ENCODE results near the gene SNX21. TPM values are rescaled to one million over a fixed set of nuclear protein-coding genes. Genes with fewer than 3 reads are reported as not detected.

Gene SNX21
- total RNA-seq, 2 experiments from 2014 or later, result 0.91 to 1.6 TPM

GRCh38 chr20:45813006-45813340, 20.6 kb upstream of the SNX21 start:
- POLR2A ChIA-PET, result interaction anchor here (0.6 to 4.1 kb wide), 25 partner anchors 8 to 275 kb away, joined by 3 to 30 read pairs (median 4); partner anchors contain the start of genes ACOT8, DNTTIP1, PCIF1 and WFDC3
- Mint-ChIP-seq H3K27me3 (no peaks in the 10 kb centered on the region), H3K9me3 (no peaks in the 10 kb centered on the region), H3K4me1 (peaks cover 36% of the 10 kb centered on the region), H3K36me3 (ENCODE audit: low read depth) (peaks cover 78% of the 10 kb centered on the region), H3K27ac (peak overlapping the region; percentile 83), H3K4me3 (peak overlapping the region; percentile 99)
- CTCF ChIA-PET, result interaction anchor here (0.6 to 2.3 kb wide), 6 partner anchors 9 to 157 kb away, joined by 3 to 15 read pairs (median 8); no protein-coding TSS in a partner anchor
- no peak for DNase-seq

GRCh38 chr20:45813489-45813888, 20.1 kb upstream of the SNX21 start:
- Mint-ChIP-seq H3K27me3 (no peaks in the 10 kb centered on the region), H3K36me3 (ENCODE audit: low read depth) (peaks cover 74% of the 10 kb centered on the region), H3K4me3 (peak overlapping the region; percentile 99), H3K9me3 (no peaks in the 10 kb centered on the region), H3K4me1 (peaks cover 36% of the 10 kb centered on the region), H3K27ac (peak overlapping the region; percentile 83)
- no peak for DNase-seq
- CTCF ChIA-PET, result interaction anchor here (0.6 to 2.3 kb wide), 6 partner anchors 9 to 156 kb away, joined by 3 to 15 read pairs (median 8); no protein-coding TSS in a partner anchor
- POLR2A ChIA-PET, result interaction anchor here (0.7 to 4.1 kb wide), 21 partner anchors 8 to 275 kb away, joined by 3 to 30 read pairs (median 4); partner anchors contain the start of genes ACOT8, DNTTIP1, PCIF1 and WFDC3

- POLR2A ChIA-PET, result interaction anchor here (1.5 to 4.1 kb wide), 8 partner anchors 9 to 157 kb away, joined by 3 to 30 read pairs (median 12); partner anchors contain the start of genes ACOT8, DNTTIP1, PCIF1 and WFDC3
- Mint-ChIP-seq H3K27ac (no peak overlapping the region), H3K36me3 (ENCODE audit: low read depth) (peaks cover 68% of the 10 kb centered on the region), H3K4me1 (peaks cover 36% of the 10 kb centered on the region), H3K27me3 (no peaks in the 10 kb centered on the region), H3K9me3 (no peaks in the 10 kb centered on the region), H3K4me3 (peak overlapping the region; percentile 13)
- CTCF ChIA-PET, result interaction anchor here (0.7 to 2.3 kb wide), 4 partner anchors 8 to 155 kb away, joined by 5 to 15 read pairs (median 13); no protein-coding TSS in a partner anchor
- no peak for DNase-seq
Observed at GRCh38 chr20:45814314-45814713, 19.3 kb upstream of the SNX21 start.

GRCh38 chr20:45816951-45817350, 16.6 kb upstream of the SNX21 start:
- H3K27me3 Mint-ChIP-seq, result peaks cover 4% of the 10 kb centered on the region
- H3K27ac Mint-ChIP-seq, result no peak overlapping the region
- no peak overlapping the region for H3K4me3 Mint-ChIP-seq
- CTCF ChIA-PET, result interaction anchor here (0.6 to 1.4 kb wide), 3 partner anchors 18 to 498 kb away, joined by 3 to 4 read pairs (median 3); no protein-coding TSS in a partner anchor
- H3K9me3 Mint-ChIP-seq, result no peaks in the 10 kb centered on the region
- H3K36me3 Mint-ChIP-seq (ENCODE audit: low read depth), result peaks cover 44% of the 10 kb centered on the region
- POLR2A ChIA-PET, result interaction anchor here (1.1 to 1.6 kb wide), 6 partner anchors 10 to 155 kb away, joined by 3 to 7 read pairs (median 4); partner anchors contain the start of genes PCIF1, TNNC2 and ZNF335
- H3K4me1 Mint-ChIP-seq, result peaks cover 29% of the 10 kb centered on the region
- no peak for DNase-seq

GRCh38 chr20:45817376-45818194, 16.0 kb upstream of the SNX21 start:
- POLR2A ChIA-PET, result interaction anchor here (1.1 to 1.6 kb wide), 5 partner anchors 9 to 154 kb away, joined by 3 to 7 read pairs (median 4); partner anchors contain the start of genes PCIF1, TNNC2 and ZNF335
- peaks cover 25% of the 10 kb centered on the region for H3K4me1 Mint-ChIP-seq
- CTCF ChIA-PET, result interaction anchor here (0.7 to 1.4 kb wide), 2 partner anchors 18 to 499 kb away, joined by 3 to 4 read pairs; no protein-coding TSS in a partner anchor
- H3K27ac Mint-ChIP-seq, result no peak overlapping the region
- H3K27me3 Mint-ChIP-seq, result peaks cover 10% of the 10 kb centered on the region
- H3K36me3 Mint-ChIP-seq (ENCODE audit: low read depth), result peaks cover 38% of the 10 kb centered on the region
- H3K9me3 Mint-ChIP-seq, result no peaks in the 10 kb centered on the region
- H3K4me3 Mint-ChIP-seq, result no peak overlapping the region
- DNase-seq, result no peak

GRCh38 chr20:45818239-45818638, 15.4 kb upstream of the SNX21 start:
- Mint-ChIP-seq H3K9me3 (no peaks in the 10 kb centered on the region), H3K27ac (no peak overlapping the region), H3K4me3 (no peak overlapping the region), H3K27me3 (peaks cover 16% of the 10 kb centered on the region), H3K36me3 (ENCODE audit: low read depth) (peaks cover 31% of the 10 kb centered on the region), H3K4me1 (peaks cover 22% of the 10 kb centered on the region)
- DNase-seq, result no peak
- CTCF ChIA-PET, result no interaction called here
- POLR2A ChIA-PET, result interaction anchor here (1.3 to 1.5 kb wide), 3 partner anchors 11 to 131 kb away, joined by 3 to 4 read pairs (median 4); no protein-coding TSS in a partner anchor

GRCh38 chr20:45819466-45819865, 14.1 kb upstream of the SNX21 start:
- Mint-ChIP-seq H3K4me1 (peaks cover 24% of the 10 kb centered on the region), H3K9me3 (no peaks in the 10 kb centered on the region), H3K27ac (no peak overlapping the region), H3K36me3 (ENCODE audit: low read depth) (peaks cover 23% of the 10 kb centered on the region), H3K4me3 (no peak overlapping the region), H3K27me3 (peaks cover 27% of the 10 kb centered on the region)
- no peak for DNase-seq
- POLR2A ChIA-PET, result interaction anchor here (0.7 to 1.4 kb wide), 2 partner anchors 13 to 39 kb away, joined by 3 to 4 read pairs; no protein-coding TSS in a partner anchor
- CTCF ChIA-PET, result interaction anchor here (1.2 kb wide), 1 partner anchor 151 kb away, joined by 4 read pairs; no protein-coding TSS in a partner anchor

GRCh38 chr20:45821947-45822346, 11.7 kb upstream of the SNX21 start:
- H3K27ac Mint-ChIP-seq, result no peak overlapping the region
- H3K4me1 Mint-ChIP-seq, result peaks cover 16% of the 10 kb centered on the region
- H3K27me3 Mint-ChIP-seq, result peaks cover 30% of the 10 kb centered on the region
- CTCF ChIA-PET, result interaction anchor here (0.5 to 2.0 kb wide), 7 partner anchors 8 to 148 kb away, joined by 3 to 6 read pairs (median 4); partner anchors contain the start of gene PCIF1
- peaks cover 6% of the 10 kb centered on the region for H3K36me3 Mint-ChIP-seq (ENCODE audit: low read depth)
- POLR2A ChIA-PET, result interaction anchor here (1.0 to 5.3 kb wide), 6 partner anchors 9 to 126 kb away, joined by 3 to 30 read pairs (median 4); partner anchors contain the start of genes SNX21 and UBE2C
- no peak overlapping the region for H3K4me3 Mint-ChIP-seq
- DNase-seq, result no peak
- H3K9me3 Mint-ChIP-seq, result no peaks in the 10 kb centered on the region

GRCh38 chr20:45822857-45823256, 10.7 kb upstream of the SNX21 start:
- CTCF ChIA-PET, result interaction anchor here (1.4 to 2.0 kb wide), 3 partner anchors 10 to 111 kb away, joined by 3 to 6 read pairs (median 3); partner anchors contain the start of gene PCIF1
- DNase-seq, result no peak
- H3K36me3 Mint-ChIP-seq (ENCODE audit: low read depth), result no peaks in the 10 kb centered on the region
- no peak overlapping the region for H3K4me3 Mint-ChIP-seq
- H3K9me3 Mint-ChIP-seq, result no peaks in the 10 kb centered on the region
- POLR2A ChIA-PET, result interaction anchor here (1.0 to 5.3 kb wide), 6 partner anchors 10 to 125 kb away, joined by 3 to 30 read pairs (median 4); partner anchors contain the start of genes SNX21 and UBE2C
- H3K27ac Mint-ChIP-seq, result no peak overlapping the region
- peaks cover 30% of the 10 kb centered on the region for H3K27me3 Mint-ChIP-seq
- H3K4me1 Mint-ChIP-seq, result peaks cover 16% of the 10 kb centered on the region

GRCh38 chr20:45823949-45824835, 9.4 kb upstream of the SNX21 start:
- Mint-ChIP-seq H3K4me1 (peaks cover 16% of the 10 kb centered on the region), H3K9me3 (no peaks in the 10 kb centered on the region), H3K27ac (no peak overlapping the region), H3K27me3 (peaks cover 30% of the 10 kb centered on the region), H3K36me3 (ENCODE audit: low read depth) (no peaks in the 10 kb centered on the region), H3K4me3 (peak overlapping the region; percentile 66)
- CTCF ChIA-PET, result interaction anchor here (0.6 to 2.1 kb wide), 18 partner anchors 9 to 190 kb away, joined by 3 to 11 read pairs (median 4); partner anchors contain the start of genes SNX21, ZNF335 and ZSWIM1
- DNase-seq, result peak; percentile 59
- POLR2A ChIA-PET, result interaction anchor here (0.8 to 5.3 kb wide), 9 partner anchors 11 to 147 kb away, joined by 3 to 30 read pairs (median 5); partner anchors contain the start of genes ACOT8, CTSA, NEURL2 and PCIF1

- peaks cover 32% of the 10 kb centered on the region for H3K27me3 Mint-ChIP-seq
- peaks cover 16% of the 10 kb centered on the region for H3K4me1 Mint-ChIP-seq
- POLR2A ChIA-PET, result interaction anchor here (0.7 to 3.6 kb wide), 3 partner anchors 9 to 145 kb away, joined by 3 to 15 read pairs (median 6); partner anchors contain the start of gene ZNF335
Observed at GRCh38 chr20:45826381-45827019, 7.1 kb upstream of the SNX21 start.

More at GRCh38 chr20:45826381-45827019, 7.1 kb upstream of the SNX21 start:
- no peak for DNase-seq
- Mint-ChIP-seq H3K9me3 (no peaks in the 10 kb centered on the region), H3K27ac (no peak overlapping the region), H3K36me3 (ENCODE audit: low read depth) (no peaks in the 10 kb centered on the region), H3K4me3 (no peak overlapping the region)
- CTCF ChIA-PET, result interaction anchor here (2.0 kb wide), 1 partner anchor 11 kb away, joined by 5 read pairs; no protein-coding TSS in a partner anchor
